A549 treated with CORT108297 at 1 μM for 4 hours (cell line): ENCODE measurements around the gene KRTAP19-6. TPM values are rescaled to one million over a fixed set of nuclear protein-coding genes. Genes with fewer than 3 reads are reported as not detected.

ENCODE experiments used
- total RNA-seq: library from RNA; stranded (reverse); fragments of 200-300 nt; extraction: Qiagen RNA extraction; gene quantifications from 5 replicates; pipeline ENCODE4 v1.2.3, GENCODE V29; 2022

KRTAP19-6 gene
- not detected in 5 replicates for total RNA-seq

GRCh38 chr21:30541764-30542163, at the start of gene KRTAP19-6:
KRTAP19-6 (minus strand) TSS chr21:30541864; CDS start chr21:30541833, 31 bp downstream.

GRCh38 chr21:30590297-30590696, 48.6 kb upstream of the KRTAP19-6 start, which contains the start of gene KRTAP22-2:
KRTAP22-2 (minus strand) TSS chr21:30590397.

GRCh38 chr21:30561264-30561895, 19.7 kb upstream of the KRTAP19-6 start, which contains the start of gene KRTAP19-7:
KRTAP19-7 (minus strand) TSS chr21:30561314; CDS start chr21:30561289, 25 bp downstream.

GRCh38 chr21:30502041-30502440, 39.6 kb downstream of the KRTAP19-6 start, which contains the start of gene KRTAP19-5:
KRTAP19-5 (minus strand) TSS chr21:30502141; CDS start chr21:30502090, 51 bp downstream.

GRCh38 chr21:30497065-30497464, 44.6 kb downstream of the KRTAP19-6 start, which contains the start of gene KRTAP19-4:
KRTAP19-4 (minus strand) TSS chr21:30497165; CDS start chr21:30497110, 55 bp downstream.

GRCh38 chr21:30491963-30492428, 49.7 kb downstream of the KRTAP19-6 start, which contains the start of gene KRTAP19-3:
KRTAP19-3 (minus strand) TSS chr21:30492013; CDS start chr21:30491957, 56 bp downstream.

Other genes with a start within 250 kb of the KRTAP19-6 start
- not detected in 5 replicates for gene KRTAP26-1, start 221.5 kb downstream of the KRTAP19-6 start, total RNA-seq
- gene KRTAP27-1, start 204.2 kb downstream of the KRTAP19-6 start, total RNA-seq: not detected in 5 replicates
- gene KRTAP23-1, start 193.3 kb downstream of the KRTAP19-6 start, total RNA-seq: not detected in 5 replicates
- gene KRTAP13-2, start 169.6 kb downstream of the KRTAP19-6 start, total RNA-seq: not detected in 5 replicates
- not detected in 5 replicates for gene KRTAP13-1, start 145.8 kb downstream of the KRTAP19-6 start, total RNA-seq
- not detected in 5 replicates for gene KRTAP13-3, start 115.9 kb downstream of the KRTAP19-6 start, total RNA-seq
- not detected in 5 replicates for gene KRTAP13-4, start 111.6 kb downstream of the KRTAP19-6 start, total RNA-seq
- gene KRTAP15-1, start 101.6 kb downstream of the KRTAP19-6 start, total RNA-seq: not detected in 5 replicates
- gene KRTAP19-1, start 61.5 kb downstream of the KRTAP19-6 start, total RNA-seq: not detected in 5 replicates
- not detected in 5 replicates for gene KRTAP19-2, start 54.4 kb downstream of the KRTAP19-6 start, total RNA-seq
- gene KRTAP19-3, start 49.9 kb downstream of the KRTAP19-6 start, total RNA-seq: not detected in 5 replicates
- gene KRTAP19-4, start 44.7 kb downstream of the KRTAP19-6 start, total RNA-seq: not detected in 5 replicates
- gene KRTAP19-5, start 39.7 kb downstream of the KRTAP19-6 start, total RNA-seq: not detected in 5 replicates
- not detected in 5 replicates for gene KRTAP19-7, start 19.4 kb upstream of the KRTAP19-6 start, total RNA-seq
- gene KRTAP22-2, start 48.5 kb upstream of the KRTAP19-6 start, total RNA-seq: not detected in 5 replicates
- gene KRTAP6-3, start 50.6 kb upstream of the KRTAP19-6 start, total RNA-seq: not detected in 5 replicates
- gene KRTAP6-2, start 57.0 kb upstream of the KRTAP19-6 start, total RNA-seq: not detected in 5 replicates
- not detected in 5 replicates for gene KRTAP22-1, start 59.2 kb upstream of the KRTAP19-6 start, total RNA-seq
- gene KRTAP6-1, start 72.1 kb upstream of the KRTAP19-6 start, total RNA-seq: not detected in 5 replicates
- gene KRTAP20-1, start 74.6 kb upstream of the KRTAP19-6 start, total RNA-seq: not detected in 5 replicates
- not detected in 5 replicates for gene KRTAP20-4, start 78.8 kb upstream of the KRTAP19-6 start, total RNA-seq
- not detected in 5 replicates for gene KRTAP20-2, start 93.3 kb upstream of the KRTAP19-6 start, total RNA-seq
- not detected in 5 replicates for gene KRTAP20-3, start 101.0 kb upstream of the KRTAP19-6 start, total RNA-seq
- gene KRTAP21-3, start 176.9 kb upstream of the KRTAP19-6 start, total RNA-seq: not detected in 5 replicates
- gene KRTAP21-2, start 205.4 kb upstream of the KRTAP19-6 start, total RNA-seq: not detected in 5 replicates
- not detected in 5 replicates for gene KRTAP21-1, start 213.6 kb upstream of the KRTAP19-6 start, total RNA-seq